NCI-H345 treated with DMSO at 0.1 percent for 48 hours (cell line): ENCODE results near the gene ARF3.

Experiments used
- DNase-seq: peaks from one replicate; lab custom pipeline; 2025; ENCODE audit not compliant: unreplicated experiment; lab: John Stamatoyannopoulos, UW

Gene ARF3

DNA sequence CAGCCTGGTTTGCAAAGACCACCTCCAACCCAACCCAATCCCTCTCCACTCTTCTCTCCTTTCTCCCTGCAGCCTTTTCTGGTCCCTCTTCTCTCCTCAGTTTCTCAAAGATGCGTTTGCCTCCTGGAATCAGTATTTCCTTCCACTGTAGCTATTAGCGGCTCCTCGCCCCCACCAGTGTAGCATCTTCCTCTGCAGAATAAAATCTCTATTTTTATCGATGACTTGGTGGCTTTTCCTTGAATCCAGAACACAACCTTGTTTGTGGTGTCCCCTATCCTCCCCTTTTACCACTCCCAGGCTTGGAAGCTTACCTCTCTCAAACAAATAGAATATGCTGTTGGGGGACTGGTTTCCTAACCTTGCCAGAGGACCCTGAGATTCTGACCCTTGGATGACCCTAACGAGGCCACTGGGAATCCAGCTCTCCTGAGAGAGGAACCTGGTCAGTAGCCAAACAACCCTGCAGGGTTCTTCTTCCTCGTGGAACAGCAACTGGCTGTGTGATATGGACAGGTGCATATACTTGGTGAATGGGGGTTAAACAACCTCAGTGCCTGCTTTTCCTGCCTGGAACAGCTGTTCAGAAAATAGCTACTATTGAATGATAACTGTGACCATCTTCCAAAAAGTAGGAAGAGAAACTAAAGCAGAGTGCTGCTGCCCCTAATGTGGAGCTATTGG lies 25.3 kb upstream of the ARF3 start:
- DNase-seq: no peak

DNA sequence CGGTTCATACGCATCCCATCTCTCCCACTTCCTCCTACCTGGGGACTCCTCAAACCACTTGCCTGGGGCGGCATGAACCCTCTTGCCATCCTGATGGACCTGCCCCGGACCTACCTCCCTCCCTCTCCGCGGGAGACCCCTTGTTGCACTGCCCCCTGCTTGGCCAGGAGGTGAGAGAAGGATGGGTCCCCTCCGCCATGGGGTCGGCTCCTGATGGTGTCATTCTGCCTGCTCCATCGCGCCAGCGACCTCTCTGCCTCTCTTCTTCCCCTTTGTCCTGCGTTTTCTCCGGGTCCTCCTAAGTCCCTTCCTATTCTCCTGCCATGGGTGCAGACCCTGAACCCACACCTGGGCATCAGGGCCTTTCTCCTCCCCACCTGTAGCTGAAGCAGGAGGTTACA lies 24.5 kb upstream of the ARF3 start:
- no peak for DNase-seq

GRCh38 chr12:48980953-48981756 lies 23.9 kb upstream of the ARF3 start:
- DNase-seq: no peak

DNA sequence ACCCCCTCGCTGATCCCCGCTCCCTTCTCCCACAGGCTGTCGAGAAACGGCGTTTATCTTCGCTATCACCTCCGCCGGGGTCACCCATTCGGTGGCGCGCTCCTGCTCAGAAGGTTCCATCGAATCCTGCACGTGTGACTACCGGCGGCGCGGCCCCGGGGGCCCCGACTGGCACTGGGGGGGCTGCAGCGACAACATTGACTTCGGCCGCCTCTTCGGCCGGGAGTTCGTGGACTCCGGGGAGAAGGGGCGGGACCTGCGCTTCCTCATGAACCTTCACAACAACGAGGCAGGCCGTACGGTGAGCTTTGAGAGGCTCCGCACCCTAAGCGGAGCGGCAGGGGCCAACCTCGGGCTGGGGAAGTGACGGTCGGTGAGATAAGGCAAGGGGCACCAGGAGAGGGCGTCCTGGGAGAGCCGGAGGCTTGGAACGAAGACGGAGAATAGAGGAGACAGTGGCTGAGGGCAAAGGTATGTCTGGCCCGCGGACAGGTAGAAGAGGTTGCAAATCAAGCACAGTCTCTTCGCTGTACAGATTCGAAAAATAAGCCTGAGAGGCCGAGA lies 23.2 kb upstream of the ARF3 start:
- DNase-seq: no peak

DNA sequence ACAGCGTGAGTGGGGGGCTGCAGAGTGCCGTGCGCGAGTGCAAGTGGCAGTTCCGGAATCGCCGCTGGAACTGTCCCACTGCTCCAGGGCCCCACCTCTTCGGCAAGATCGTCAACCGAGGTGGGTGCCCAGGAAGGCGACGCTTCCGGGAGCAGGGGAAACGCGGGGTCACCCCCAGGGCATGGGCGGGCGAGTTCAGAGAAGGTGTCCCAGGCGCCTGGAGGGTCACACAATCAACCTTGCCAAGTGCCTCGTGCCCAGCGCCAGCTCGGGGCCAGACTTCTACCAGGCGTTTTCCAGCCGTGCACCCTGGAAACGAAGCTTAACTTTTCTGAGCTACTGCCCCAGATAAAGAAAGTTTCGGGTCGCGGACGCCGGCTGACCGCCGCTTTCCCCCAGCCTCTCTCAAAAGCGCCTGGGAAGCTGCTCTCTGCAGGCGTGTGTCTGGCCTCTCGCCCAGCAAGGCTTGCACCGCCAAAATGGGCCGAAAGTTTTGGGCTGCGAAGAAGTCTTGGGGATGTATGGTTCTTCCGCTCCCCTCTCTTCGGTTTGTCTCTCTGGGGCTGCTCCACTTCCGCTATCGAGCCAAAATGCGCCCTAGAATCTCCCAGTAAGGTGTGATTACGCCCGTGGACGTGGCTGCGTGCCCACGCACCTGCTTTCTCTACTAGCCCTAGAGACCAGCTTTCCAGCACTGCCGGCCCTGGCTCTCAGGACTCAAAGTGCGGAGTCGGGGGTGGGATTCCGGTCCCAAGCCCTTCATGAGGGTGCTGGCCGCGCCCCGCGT lies 22.5 kb upstream of the ARF3 start:
- DNase-seq: no peak

DNA sequence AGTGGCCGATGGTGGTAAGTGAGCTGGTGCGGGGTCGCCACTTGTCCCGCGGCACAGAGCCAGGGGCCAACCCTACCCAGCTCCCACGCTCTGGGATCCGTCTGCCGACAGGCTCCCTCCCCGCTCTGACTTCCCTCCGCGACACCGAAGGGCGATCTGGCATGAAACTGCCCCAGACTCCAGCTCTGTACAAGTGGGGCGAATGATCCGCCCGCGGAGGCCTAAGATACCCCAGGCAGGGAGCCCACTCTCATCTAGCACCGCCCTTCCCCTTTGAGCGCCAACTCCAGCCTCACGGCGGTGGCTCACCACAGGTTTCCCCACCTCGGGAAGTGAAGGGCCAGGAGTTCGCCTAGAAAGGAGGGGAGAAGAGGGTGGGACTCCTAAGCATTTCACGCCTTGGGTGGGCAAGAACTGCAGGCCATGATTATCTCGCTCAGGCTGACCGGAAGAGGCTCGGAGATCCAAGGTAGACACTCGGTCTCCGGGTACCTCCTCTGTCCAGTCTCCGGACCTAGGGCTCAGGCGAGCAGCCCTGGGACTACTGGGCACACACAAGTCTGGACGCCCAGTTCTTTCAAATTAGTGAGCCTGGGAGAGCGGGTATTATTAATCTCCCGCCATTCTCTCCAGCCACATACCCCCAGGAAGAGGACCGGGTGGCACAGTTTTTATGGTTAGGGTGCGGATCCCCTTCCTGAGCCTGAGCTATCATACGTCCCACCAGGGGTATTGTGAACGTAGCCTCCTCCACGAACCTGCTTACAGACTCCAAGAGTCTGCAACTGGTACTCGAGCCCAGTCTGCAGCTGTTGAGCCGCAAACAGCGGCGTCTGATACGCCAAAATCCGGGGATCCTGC lies 21.7 kb upstream of the ARF3 start:
- DNase-seq: no peak

DNA sequence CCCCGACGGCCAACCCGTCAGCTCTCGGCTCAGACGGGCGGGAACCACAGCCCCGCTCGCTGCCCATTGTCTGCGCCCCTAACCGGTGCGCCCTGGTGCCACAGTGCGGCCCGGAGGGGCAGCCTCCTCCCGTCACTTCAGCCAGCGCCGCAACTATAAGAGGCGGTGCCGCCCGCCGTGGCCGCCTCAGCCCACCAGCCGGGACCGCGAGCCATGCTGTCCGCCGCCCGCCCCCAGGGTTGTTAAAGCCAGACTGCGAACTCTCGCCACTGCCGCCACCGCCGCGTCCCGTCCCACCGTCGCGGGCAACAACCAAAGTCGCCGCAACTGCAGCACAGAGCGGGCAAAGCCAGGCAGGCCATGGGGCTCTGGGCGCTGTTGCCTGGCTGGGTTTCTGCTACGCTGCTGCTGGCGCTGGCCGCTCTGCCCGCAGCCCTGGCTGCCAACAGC lies 21.0 kb upstream of the ARF3 start, which contains the start of gene WNT1:
Gene WNT1 (plus strand): TSS at position 32 of the 450 bp plus-strand sequence. CDS start 329 bp downstream, at position 361.
- DNase-seq: no peak

GRCh38 chr12:48977290-48978281 lies 20.3 kb upstream of the ARF3 start:
- DNase-seq: no peak

GRCh38 chr12:48973941-48974673 lies 16.8 kb upstream of the ARF3 start:
- DNase-seq: no peak

DNA sequence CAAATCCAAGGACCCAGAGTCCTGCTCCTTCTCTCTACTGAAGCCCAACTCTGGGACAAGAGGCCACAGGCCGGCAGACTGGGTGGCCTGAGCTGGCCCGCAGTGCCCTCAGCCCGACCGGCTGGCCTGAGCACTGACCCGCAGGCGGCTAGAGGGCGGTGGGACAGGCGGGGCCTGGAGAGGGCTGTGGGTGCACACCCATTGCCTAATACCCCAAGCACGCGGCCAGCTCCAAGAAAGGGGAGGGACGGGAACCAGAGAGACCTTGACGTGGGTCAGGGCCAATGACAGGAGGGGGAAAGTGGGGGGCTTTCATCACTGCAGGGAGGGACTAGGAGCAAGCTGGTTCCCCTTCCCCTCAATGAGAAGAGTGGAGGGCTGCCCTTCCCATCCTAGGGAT lies 16.2 kb upstream of the ARF3 start:
- no peak for DNase-seq

- no peak for DNase-seq
Observed at GRCh38 chr12:48972952-48973483, 15.7 kb upstream of the ARF3 start.

DNA sequence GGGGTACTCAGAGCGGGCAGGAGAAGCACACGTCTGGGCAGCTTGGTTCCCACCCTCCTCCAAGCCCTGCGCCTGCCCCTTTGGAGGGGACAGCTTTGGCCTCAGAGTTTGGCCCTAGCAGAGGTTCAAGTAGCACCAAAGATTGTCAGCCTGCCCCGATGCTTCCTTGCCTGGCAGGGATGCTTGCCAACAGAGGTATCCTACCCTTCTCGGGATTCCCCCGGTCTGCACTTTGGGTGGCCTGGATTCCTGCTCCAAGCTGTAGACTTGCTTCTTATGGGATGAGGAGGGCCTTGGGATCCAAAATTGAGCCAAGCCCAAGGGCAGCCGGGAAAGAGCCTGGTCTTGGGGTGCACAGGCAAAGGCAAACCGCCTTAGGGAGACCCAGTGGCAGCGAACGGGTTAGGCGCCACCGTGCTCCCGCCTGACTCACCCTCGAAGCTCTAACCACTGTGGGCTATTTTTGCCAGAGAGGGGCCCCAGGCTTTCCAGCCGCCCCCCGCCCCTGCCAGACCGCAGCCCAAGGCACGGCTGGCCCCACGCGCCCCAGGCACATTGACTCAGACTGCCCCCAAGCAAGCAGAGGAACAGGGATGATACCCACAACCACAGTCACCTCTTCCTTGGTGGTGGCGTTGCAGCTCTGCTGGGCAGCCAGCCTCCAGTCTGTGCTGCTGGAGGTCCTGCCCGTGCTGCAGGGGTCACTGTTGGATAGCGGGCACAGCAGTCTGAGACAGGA lies 15.1 kb upstream of the ARF3 start:
- no peak for DNase-seq

GRCh38 chr12:48970702-48971334 lies 13.5 kb upstream of the ARF3 start:
- DNase-seq: no peak

DNA sequence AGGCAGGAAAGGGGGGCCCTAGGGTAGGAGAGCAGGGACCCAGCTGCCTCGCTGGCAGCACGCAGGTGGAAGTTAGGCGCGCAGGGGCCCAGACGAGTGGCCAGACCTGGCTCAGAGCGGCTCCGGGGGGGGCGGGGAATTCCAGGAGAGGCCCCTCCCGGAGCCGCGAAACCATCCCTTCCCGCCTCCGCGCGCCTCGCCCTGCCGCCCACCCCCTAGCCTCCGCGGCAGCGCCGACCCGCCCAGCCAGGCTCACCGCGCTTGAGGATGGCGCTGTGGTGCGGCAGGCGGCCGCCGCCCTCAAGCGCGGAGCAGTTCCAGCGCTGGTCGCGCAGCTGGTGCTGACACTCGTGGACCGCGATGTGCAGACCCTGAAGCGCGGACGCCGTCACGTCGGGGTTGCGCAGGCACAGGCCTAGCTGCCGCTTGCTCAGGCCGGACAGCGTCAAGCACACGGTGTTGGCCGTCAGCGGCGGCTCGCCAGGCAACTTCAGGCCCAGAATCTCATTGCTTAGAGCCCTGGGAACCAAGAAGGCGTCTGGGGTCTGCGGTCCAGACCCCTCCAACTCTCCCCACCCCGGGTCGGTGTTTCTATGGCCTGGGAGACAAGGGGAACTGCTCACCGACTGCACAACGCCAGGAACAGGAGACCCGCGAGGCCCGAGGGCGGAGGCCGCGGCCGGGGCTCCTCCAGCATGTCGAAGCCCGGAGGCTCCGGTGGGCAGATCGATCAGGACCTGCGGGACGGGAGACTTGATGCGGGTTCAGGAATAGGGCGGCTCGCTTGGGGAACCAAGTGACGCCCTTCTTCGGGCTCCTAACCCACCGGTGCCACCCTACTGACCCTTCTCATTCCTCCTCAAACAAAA lies 12.8 kb upstream of the ARF3 start:
- no peak for DNase-seq

GRCh38 chr12:48969160-48969771 lies 12.0 kb upstream of the ARF3 start:
- DNase-seq: no peak

DNA sequence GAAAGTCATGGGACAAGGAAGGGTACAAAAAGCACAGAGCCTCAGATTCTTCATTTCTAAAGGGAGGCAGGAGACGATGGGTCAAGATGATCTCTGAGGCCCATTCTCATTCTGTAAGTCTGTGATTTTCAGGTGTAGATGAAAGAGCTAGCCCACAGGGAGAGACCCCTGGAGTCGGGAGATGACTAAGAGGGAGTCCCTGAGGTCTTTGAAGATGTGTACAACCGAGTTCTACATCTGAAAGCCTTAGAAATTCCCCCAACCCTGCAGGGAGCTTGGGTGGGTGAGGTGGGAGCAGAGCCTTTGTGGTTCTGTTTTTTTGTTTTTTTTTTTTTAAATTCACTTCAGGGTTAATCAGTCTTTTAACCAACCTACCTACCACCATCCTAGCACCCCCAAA lies 11.2 kb upstream of the ARF3 start:
- DNase-seq: no peak
